Mesenchymal stem cell (in vitro differentiated cells and primary cell): ENCODE measurements around the gene TLR3.
A peak's percentile ranks its signal among the peaks of the same experiment; 100 is the strongest.
"Not testable (repeated sequence)": the region's sequence is repeated elsewhere in the genome, so short reads cannot be mapped to it uniquely, and the experiment has no call there.

Experiments
- DNase-seq: peaks from one replicate; pipeline ENCODE4 v3.0.0-alpha.2; 2013
- H2AFZ ChIP-seq: one replicate; pipeline ENCODE4 v1.6.1; 2013; ENCODE audit warnings: low read depth, mild to moderate bottlenecking, control low read depth, inconsistent platforms, low read length, moderate library complexity
- H2AK5ac ChIP-seq: 2 replicates; pipeline ENCODE4 v1.6.1; 2013; ENCODE audit warnings: low read length, moderate library complexity, mild to moderate bottlenecking, inconsistent platforms; ENCODE audit not compliant: severe bottlenecking
- H2BK120ac ChIP-seq: one replicate; pipeline ENCODE4 v1.6.1; 2013; ENCODE audit warnings: low read depth, mild to moderate bottlenecking, inconsistent platforms, low read length, moderate library complexity
- H2BK12ac ChIP-seq, 2 experiments: one replicate each; pipeline ENCODE4 v1.6.1; 2013; ENCODE audit warnings: inconsistent platforms in 2 of 2, low read length in 2 of 2, mild to moderate bottlenecking in 2 of 2, moderate library complexity in 2 of 2, control low read depth in 1 of 2
- H2BK15ac ChIP-seq: one replicate; pipeline ENCODE4 v1.6.1; 2013; ENCODE audit warnings: mild to moderate bottlenecking, low read depth, inconsistent platforms; ENCODE audit not compliant: poor library complexity, severe bottlenecking
- H2BK5ac ChIP-seq: 2 replicates; pipeline ENCODE4 v1.6.1; 2013; ENCODE audit warnings: low read depth, mild to moderate bottlenecking, low read length, control low read depth, inconsistent platforms; ENCODE audit not compliant: poor library complexity, severe bottlenecking
- H3K14ac ChIP-seq, 2 experiments: one replicate each; pipeline ENCODE4 v1.6.1; 2013; ENCODE audit warnings: inconsistent platforms in 2 of 2, low read length in 2 of 2, control low read depth in 1 of 2, mild to moderate bottlenecking in 1 of 2, moderate library complexity in 1 of 2
- H3K18ac ChIP-seq, 2 experiments: one replicate each; pipeline ENCODE4 v1.6.1; 2013; ENCODE audit warnings: inconsistent platforms in 2 of 2, low read length in 2 of 2, control low read depth in 1 of 2, low read depth in 1 of 2, mild to moderate bottlenecking in 1 of 2
- H3K23ac ChIP-seq, 2 experiments: one replicate each; pipeline ENCODE4 v1.6.1; 2013; ENCODE audit warnings: inconsistent platforms in 2 of 2, low read length in 2 of 2, mild to moderate bottlenecking in 2 of 2, moderate library complexity in 2 of 2, control low read depth in 1 of 2
- H3K27ac ChIP-seq: 2 replicates; pipeline ENCODE4 v1.5.1; 2013; ENCODE audit warnings: mild to moderate bottlenecking, moderate library complexity, low read length, control low read depth, inconsistent platforms; ENCODE audit not compliant: poor library complexity, severe bottlenecking
- H3K27me3 ChIP-seq, 2 experiments: 2 replicates each; pipeline versions ENCODE4 v1.6.1 to v1.7.0; 2013; ENCODE audit warnings: low read length in 2 of 2, mild to moderate bottlenecking in 2 of 2, moderate library complexity in 2 of 2, control low read depth in 1 of 2, inconsistent platforms in 1 of 2; ENCODE audit not compliant: control insufficient read depth in 1 of 2, insufficient read depth in 1 of 2
- H3K36me3 ChIP-seq, 2 experiments: 2 replicates each; pipeline versions ENCODE4 v1.6.1 to v1.7.0; 2013; ENCODE audit warnings: low read length in 2 of 2, control low read depth in 1 of 2, inconsistent platforms in 1 of 2, low read depth in 1 of 2, mild to moderate bottlenecking in 1 of 2; ENCODE audit not compliant: insufficient read depth in 2 of 2, control insufficient read depth in 1 of 2
- H3K4ac ChIP-seq, 2 experiments: one replicate each; pipeline ENCODE4 v1.6.1; 2013; ENCODE audit warnings: inconsistent platforms in 2 of 2, low read length in 2 of 2, mild to moderate bottlenecking in 2 of 2, moderate library complexity in 2 of 2, control low read depth in 1 of 2, low read depth in 1 of 2
- H3K4me1 ChIP-seq: 2 replicates; pipeline ENCODE4 v1.6.1; 2013; ENCODE audit warnings: low read depth, low read length, control low read depth; ENCODE audit not compliant: control insufficient read depth, insufficient read depth
- H3K4me2 ChIP-seq: 2 replicates; pipeline ENCODE4 v1.6.1; 2013; ENCODE audit warnings: low read length, mild to moderate bottlenecking, inconsistent platforms; ENCODE audit not compliant: poor library complexity, severe bottlenecking
- H3K4me3 ChIP-seq, 2 experiments: 2 replicates each; pipeline versions ENCODE4 v1.5.1 to v1.7.0; 2013; ENCODE audit warnings: low read length in 2 of 2, mild to moderate bottlenecking in 2 of 2, control low read depth in 1 of 2, low read depth in 1 of 2; ENCODE audit not compliant: insufficient read depth in 1 of 2
- H3K79me1 ChIP-seq: replicated peaks from 2 replicates; pipeline ENCODE4 v1.6.1; 2013; ENCODE audit warnings: mild to moderate bottlenecking, control low read depth, low read length, inconsistent platforms; ENCODE audit not compliant: poor library complexity, severe bottlenecking
- H3K9ac ChIP-seq: 2 replicates; pipeline ENCODE4 v1.7.0; 2013; ENCODE audit warnings: mild to moderate bottlenecking, low read length, moderate library complexity
- H3K9me3 ChIP-seq: 2 replicates; pipeline ENCODE4 v1.7.0; 2013; ENCODE audit warnings: mild to moderate bottlenecking, low read length; ENCODE audit not compliant: control insufficient read depth
- H4K8ac ChIP-seq: one replicate; pipeline ENCODE4 v1.6.1; 2013; ENCODE audit warnings: inconsistent platforms, mild to moderate bottlenecking, low read length, moderate library complexity
- H4K91ac ChIP-seq: one replicate; pipeline ENCODE4 v1.6.1; 2013; ENCODE audit warnings: mild to moderate bottlenecking, low read length, inconsistent platforms
- WGBS: methylation state at CpG from one replicate; pipeline ENCODE4 v1.1.7; 2013; ENCODE audit warnings: mixed read lengths; 5-methylcytosine and 5-hydroxymethylcytosine counted together

The TLR3 gene

DNA sequence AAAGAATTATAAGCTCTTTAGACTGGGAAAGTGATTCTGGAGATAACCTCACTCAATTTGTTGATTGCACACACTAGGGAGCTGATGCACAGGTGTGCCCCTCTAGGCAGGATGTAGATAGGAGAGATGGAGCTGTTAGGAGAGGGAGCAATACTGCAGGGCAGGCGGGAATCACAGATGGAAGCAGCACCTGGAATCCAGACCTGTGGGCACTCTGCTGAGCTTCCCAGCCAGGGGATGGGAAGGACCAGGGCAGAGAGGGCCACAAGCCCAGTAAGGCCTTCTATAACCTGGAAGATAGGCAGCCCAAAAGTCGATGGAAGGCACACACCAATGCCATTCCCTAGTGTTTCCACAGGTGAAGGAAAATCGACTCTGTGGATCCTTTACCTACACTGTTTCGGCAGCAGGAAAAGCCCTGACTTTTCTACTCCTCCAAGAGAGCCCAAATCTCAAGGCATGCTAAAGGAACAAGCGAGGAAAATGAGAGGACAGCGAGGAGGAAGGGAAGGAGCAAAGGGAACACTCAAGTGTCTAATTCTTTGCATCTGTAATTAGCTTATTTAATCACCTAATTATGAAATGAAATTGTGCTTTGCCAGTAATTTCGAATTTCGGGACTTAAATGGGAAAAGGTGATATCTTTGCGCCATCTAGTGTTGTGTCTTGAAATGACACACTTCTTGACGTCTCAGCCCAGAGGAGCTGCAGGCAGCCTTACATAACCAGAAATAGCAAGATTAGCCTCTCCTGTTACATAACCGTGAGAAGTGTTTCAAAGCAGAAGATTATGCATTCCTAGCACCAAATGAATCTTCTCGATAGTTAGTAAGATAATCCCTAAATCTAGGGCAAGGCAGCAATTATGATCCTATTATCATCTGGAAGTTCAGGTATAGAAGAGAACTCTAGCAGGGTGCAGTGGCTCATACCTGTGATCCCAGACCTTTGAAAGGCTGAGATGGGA is 31.0 kb upstream of the TLR3 start:
- Histone ChIP-seq H3K23ac (no peak overlapping the region), H3K9ac (no peak overlapping the region), H3K4me3 (no peak overlapping the region), H4K8ac (no peak overlapping the region), H3K4me2 (no peak overlapping the region), H3K9me3 (no peaks in the 10 kb centered on the region), H3K4ac (no peak overlapping the region), H2AFZ (no peak overlapping the region), H2BK5ac (no peak overlapping the region), H2BK12ac (no peak overlapping the region), H2BK120ac (no peak overlapping the region), H3K27ac (no peak overlapping the region), H3K4me1 (no peaks in the 10 kb centered on the region), H3K18ac (no peak overlapping the region), H2BK15ac (no peak overlapping the region), H4K91ac (no peak overlapping the region), H3K14ac (no peak overlapping the region), H3K79me1 (no peaks in the 10 kb centered on the region), H3K36me3 (no peaks in the 10 kb centered on the region), H3K27me3 (peaks cover 6 to 27% of the 10 kb centered on the region in 2 experiments), H2AK5ac (no peak overlapping the region)
- peak; percentile 73 for DNase-seq
- WGBS: 15% methylated on average over 9 of the region's 12 CpGs

DNA sequence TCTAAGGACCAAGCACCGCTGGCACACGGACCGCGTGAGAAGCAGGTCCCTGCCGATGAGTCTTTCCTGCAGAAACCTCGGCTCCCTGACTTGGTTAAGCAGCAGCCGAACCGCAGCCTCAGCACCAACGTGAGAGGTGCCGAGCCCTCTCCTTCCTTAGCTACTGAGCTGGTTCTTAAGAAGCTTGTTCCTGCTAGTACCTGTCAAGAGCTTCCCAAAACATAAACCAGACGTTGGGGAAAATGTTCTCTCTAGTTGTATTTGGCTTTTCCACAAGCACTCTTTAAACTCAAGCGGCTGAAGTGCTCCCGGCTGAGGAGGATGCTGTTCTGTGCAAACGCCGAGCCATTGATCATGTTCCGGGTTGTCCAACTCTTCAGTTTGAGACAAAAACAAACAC is 29.3 kb upstream of the TLR3 start:
- Histone ChIP-seq H2BK12ac (no peak overlapping the region), H3K18ac (no peak overlapping the region), H2AK5ac (no peak overlapping the region), H2AFZ (no peak overlapping the region), H3K27me3 (peaks cover 6 to 27% of the 10 kb centered on the region in 2 experiments), H3K23ac (no peak overlapping the region), H3K4me1 (no peaks in the 10 kb centered on the region), H3K4me2 (no peak overlapping the region), H2BK15ac (no peak overlapping the region), H3K4me3 (peak overlapping the region in 1 of 2 experiments; percentile 54), H3K36me3 (no peaks in the 10 kb centered on the region), H3K4ac (no peak overlapping the region), H4K8ac (no peak overlapping the region), H4K91ac (no peak overlapping the region), H3K9ac (peak overlapping the region; percentile 1), H3K14ac (no peak overlapping the region), H3K79me1 (no peaks in the 10 kb centered on the region), H3K9me3 (no peaks in the 10 kb centered on the region), H3K27ac (no peak overlapping the region), H2BK120ac (no peak overlapping the region), H2BK5ac (no peak overlapping the region)
- 43% methylated on average over 16 of the region's 16 CpGs for WGBS
- no peak for DNase-seq

DNA sequence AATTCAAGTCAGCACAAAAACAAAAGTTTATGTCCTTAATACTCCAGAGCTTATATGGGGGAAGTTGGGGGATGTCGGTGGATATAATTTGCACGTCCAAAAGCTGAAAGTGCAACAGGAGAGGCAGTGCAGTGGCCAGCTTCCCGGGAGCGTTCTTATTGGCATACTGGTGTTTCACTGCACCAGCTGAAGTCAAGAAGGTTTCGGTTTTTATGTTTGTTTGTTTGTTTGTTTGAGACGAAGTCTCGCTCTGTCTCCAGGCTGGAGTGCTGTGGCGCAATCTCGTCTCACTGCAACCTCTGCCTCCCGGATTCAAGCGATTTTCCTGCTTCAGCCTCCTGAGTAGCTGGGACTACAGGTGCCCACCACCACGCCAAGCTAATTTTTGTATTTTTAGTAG is 28.6 kb upstream of the TLR3 start:
- no peak overlapping the region for H3K4me2 ChIP-seq
- DNase-seq: no peak
- no peaks in the 10 kb centered on the region for H3K4me1 ChIP-seq
- H3K27me3 ChIP-seq: peaks cover 6 to 27% of the 10 kb centered on the region in 2 experiments
- H2BK12ac ChIP-seq: no peak overlapping the region
- no peak overlapping the region for H2BK120ac ChIP-seq
- H3K4me3 ChIP-seq: no peak overlapping the region
- H2BK15ac ChIP-seq: no peak overlapping the region
- no peak overlapping the region for H3K14ac ChIP-seq
- no peaks in the 10 kb centered on the region for H3K36me3 ChIP-seq
- H2AK5ac ChIP-seq: no peak overlapping the region
- H3K4ac ChIP-seq: no peak overlapping the region
- WGBS: 89% methylated on average over 12 of the region's 12 CpGs
- H2BK5ac ChIP-seq: no peak overlapping the region
- no peak overlapping the region for H2AFZ ChIP-seq
- no peak overlapping the region for H3K18ac ChIP-seq
- H4K91ac ChIP-seq: no peak overlapping the region
- no peaks in the 10 kb centered on the region for H3K9me3 ChIP-seq
- no peak overlapping the region for H3K27ac ChIP-seq
- H3K23ac ChIP-seq: no peak overlapping the region
- H3K79me1 ChIP-seq: no peaks in the 10 kb centered on the region
- H3K9ac ChIP-seq: no peak overlapping the region
- no peak overlapping the region for H4K8ac ChIP-seq

DNA sequence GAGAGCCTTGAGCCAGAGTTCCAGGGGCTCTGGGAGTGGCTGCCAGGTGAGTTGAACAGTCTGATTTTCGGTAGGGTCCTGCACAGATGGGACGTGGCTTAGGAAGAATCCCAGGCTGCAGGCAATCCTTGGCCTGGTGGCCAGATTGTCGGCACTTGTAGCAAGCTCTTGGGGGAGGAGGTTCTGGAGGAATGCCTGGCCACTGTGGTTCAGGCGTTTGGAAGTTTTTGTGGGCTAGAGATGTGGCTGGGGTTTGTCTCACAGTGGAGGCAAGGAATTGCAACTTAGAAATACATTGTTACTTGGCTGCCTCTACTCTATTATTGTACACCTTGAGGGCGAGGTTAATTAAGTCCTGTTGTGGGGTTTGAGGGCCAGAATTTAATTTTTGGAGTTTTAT is 21.5 kb upstream of the TLR3 start:
- H3K27ac ChIP-seq, H4K8ac ChIP-seq, H2BK12ac ChIP-seq, H3K9me3 ChIP-seq, H2BK120ac ChIP-seq, H2BK15ac ChIP-seq, H3K36me3 ChIP-seq, H4K91ac ChIP-seq, H3K23ac ChIP-seq, H3K14ac ChIP-seq, H3K9ac ChIP-seq, DNase-seq, H2AFZ ChIP-seq, H3K18ac ChIP-seq, H3K4ac ChIP-seq, H2BK5ac ChIP-seq, H2AK5ac ChIP-seq, H3K4me2 ChIP-seq, H3K4me3 ChIP-seq, H3K79me1 ChIP-seq, H3K27me3 ChIP-seq, H3K4me1 ChIP-seq: not testable (repeated sequence)
- 42% methylated on average over 5 of the region's 5 CpGs for WGBS
